RWPE1 (cell line): ENCODE results near the gene SKAP2.

Experiments
- CTCF ChIA-PET: fragments of 350-600 bp; sonication (Branson Sonifier 250); formaldehyde crosslinking; extraction: SDS; loops from one replicate; lab custom pipeline; 2021; lab: Yijun Ruan, JAX
- POLR2A ChIA-PET: fragments of 400-600 bp; formaldehyde crosslinking; extraction: SDS; loops from one replicate; lab custom pipeline; 2020; ENCODE audit warnings: antibody characterized with exemption; ENCODE audit not compliant: low non-redundant PET; lab: Yijun Ruan, JAX
- DNase-seq: peaks from one replicate; pipeline ENCODE4 v3.0.0; 2012; ENCODE audit warnings: low spot score
- H3K27ac ChIP-seq: fragments of 450-650 bp; 2 replicates; pipeline ENCODE4 v1.5.1; 2017
- TF ChIP-seq, protein P1 (sequence below): fragments of 450-650 bp; conservative IDR thresholded peaks from 2 replicates; pipeline ENCODE4 v1.5.1; 2017; ENCODE audit warnings: low read depth, mild to moderate bottlenecking

Gene SKAP2

DNA sequence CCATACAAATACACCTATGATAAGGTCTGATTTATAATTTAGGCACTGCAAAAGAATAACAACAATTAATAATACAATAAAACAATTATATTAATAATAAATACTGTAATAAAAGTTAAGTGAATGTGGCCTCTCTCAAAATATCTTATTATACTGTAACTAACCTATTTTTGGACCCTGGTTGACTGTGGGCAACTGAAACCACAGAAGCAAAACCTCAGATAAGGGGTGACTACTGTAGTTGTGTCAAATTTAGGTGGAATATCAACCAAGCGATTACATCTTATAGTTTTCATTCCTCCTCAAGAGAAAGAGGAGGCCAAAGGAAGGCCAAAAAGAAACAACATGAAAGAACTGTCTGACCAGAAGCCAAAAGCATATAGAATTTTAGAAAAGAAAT lies 103.9 kb downstream of the SKAP2 start:
- POLR2A ChIA-PET: no interaction called here

DNA sequence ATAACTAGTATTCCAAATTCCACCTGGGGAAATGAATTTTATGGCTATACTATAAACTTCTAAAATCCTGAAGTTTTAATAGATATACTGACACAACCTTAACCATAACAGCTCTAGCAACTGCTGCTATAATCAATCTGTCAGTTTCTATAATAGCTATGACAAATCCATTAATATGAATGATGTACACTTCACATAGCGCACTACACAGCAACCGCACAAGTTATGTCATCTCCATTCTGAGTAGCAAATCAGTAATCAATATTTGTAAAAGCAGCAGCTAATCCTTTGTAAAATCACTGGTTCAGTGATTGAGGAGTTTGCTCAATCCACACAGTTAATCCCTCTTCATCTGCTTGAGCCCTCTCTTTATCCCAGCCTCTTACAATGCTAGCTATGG lies 105.3 kb downstream of the SKAP2 start:
- CTCF ChIA-PET: no interaction called here
- POLR2A ChIA-PET: no interaction called here
- TF ChIP-seq, protein P1, sequence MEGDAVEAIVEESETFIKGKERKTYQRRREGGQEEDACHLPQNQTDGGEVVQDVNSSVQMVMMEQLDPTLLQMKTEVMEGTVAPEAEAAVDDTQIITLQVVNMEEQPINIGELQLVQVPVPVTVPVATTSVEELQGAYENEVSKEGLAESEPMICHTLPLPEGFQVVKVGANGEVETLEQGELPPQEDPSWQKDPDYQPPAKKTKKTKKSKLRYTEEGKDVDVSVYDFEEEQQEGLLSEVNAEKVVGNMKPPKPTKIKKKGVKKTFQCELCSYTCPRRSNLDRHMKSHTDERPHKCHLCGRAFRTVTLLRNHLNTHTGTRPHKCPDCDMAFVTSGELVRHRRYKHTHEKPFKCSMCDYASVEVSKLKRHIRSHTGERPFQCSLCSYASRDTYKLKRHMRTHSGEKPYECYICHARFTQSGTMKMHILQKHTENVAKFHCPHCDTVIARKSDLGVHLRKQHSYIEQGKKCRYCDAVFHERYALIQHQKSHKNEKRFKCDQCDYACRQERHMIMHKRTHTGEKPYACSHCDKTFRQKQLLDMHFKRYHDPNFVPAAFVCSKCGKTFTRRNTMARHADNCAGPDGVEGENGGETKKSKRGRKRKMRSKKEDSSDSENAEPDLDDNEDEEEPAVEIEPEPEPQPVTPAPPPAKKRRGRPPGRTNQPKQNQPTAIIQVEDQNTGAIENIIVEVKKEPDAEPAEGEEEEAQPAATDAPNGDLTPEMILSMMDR: no peak

More for the DNA sequence above, 103.9 kb downstream of the SKAP2 start:
- CTCF ChIA-PET: no interaction called here
- TF ChIP-seq, protein P1: no peak
- no peak overlapping the region for H3K27ac ChIP-seq
- no peak for DNase-seq

DNA sequence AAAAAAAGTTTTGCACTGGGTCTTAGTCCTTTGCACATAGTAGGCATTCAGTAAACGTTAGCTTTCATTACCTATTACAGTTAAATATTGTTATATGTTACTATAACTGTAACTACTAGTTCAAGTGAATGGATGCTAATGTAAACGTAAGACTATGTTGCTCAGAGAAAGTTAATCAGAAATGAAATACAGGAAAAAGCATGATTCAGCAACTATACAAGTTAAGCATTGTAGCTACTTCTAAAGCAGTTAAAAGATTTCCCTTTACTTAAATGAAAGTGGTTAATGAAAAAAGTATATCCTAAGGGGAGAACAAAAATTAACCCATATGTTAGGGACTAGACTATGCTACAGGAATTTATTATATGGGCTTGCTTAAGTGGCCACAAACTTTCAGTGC lies 121.2 kb downstream of the SKAP2 start:
- ChIA-PET CTCF (interaction anchor here (0.7 kb wide), 1 partner anchor 1254 kb away, joined by 3 read pairs; no protein-coding TSS in a partner anchor), POLR2A (no interaction called here)
- TF ChIP-seq, protein P1: no peak
- no peak for DNase-seq
- no peak overlapping the region for H3K27ac ChIP-seq

More for the DNA sequence above, 105.3 kb downstream of the SKAP2 start:
- no peak overlapping the region for H3K27ac ChIP-seq
- no peak for DNase-seq

DNA sequence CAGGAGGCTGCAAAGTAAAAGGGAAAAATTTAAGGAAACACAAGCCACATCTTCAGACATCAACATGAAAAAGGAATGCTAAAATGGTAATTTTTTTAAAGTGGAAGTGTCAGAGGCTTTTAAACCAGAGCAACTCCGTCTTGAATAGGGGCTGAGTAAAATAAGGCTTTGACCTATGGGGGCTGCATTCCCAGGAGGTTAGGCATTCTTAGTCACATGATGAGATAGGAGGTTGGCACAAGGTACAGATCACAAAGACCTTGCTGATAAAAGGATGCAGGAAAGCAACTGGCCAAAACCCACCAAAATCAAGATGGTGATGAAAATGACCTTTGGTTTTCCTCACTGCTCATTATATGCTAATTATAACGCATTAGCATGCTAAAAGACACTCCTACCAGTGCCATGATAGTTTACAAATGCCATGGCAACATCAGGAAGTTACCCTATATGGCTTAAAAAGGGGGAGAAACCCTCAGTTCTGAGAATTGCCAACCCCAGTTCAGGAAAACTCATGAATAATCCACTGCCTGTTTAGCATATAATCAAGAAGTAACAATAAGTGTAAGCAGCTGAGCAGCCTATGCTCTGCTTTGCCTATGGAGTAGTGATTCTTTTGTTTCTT lies 128.3 kb downstream of the SKAP2 start:
- TF ChIP-seq, protein P1: no peak
- H3K27ac ChIP-seq: no peak overlapping the region
- ChIA-PET CTCF (no interaction called here), POLR2A (no interaction called here)
- no peak for DNase-seq

DNA sequence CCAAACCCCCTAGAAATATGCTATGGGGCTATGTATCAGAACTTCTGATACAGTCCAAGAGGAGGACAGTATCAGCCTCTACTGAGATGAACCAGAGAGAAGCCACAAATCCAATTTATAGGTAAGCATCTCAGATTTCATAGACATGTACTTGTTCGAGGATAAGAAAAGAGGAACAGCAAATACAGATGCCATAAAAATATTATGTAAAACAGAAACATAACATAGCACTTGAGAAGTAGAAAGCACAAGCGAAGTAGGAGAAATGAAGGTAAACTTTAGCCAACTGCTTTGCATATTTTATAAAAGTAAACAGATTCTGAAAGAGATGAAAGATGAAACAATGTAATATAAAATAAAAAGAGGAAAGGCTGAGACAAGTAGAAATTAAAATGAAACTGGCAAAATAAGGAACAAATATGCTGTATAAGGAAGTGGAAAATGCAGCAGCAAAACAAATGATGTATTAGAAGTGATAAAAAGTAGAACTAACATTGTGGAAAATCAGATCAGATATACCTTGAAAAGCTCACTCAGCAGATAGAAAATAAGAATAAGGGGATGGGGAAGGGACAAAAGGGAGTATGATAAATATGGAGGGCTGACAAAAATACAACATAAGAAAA lies 135.1 kb downstream of the SKAP2 start:
- no peak overlapping the region for H3K27ac ChIP-seq
- ChIA-PET POLR2A (no interaction called here), CTCF (no interaction called here)
- TF ChIP-seq, protein P1: no peak
- no peak for DNase-seq

DNA sequence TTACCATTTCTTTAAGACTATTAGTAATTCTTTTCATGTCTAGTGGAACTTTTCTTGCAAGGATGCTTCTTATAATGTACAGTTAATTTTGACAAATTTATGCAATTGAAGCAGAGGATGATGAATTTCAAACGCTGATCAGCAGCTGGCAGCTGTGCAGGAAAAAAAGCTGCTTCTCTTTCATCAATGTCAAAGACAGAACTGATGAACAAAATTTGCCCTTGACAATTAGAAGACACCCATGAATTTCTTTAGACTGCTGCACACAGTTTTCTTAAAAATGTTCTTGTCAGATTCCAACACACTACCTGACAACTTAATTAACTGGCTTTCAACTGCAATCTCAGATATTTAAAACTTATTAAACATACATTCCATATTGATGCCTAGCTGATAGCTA lies 138.3 kb downstream of the SKAP2 start:
- no peak for DNase-seq
- CTCF ChIA-PET: no interaction called here
- TF ChIP-seq, protein P1: no peak
- H3K27ac ChIP-seq: no peak overlapping the region
- POLR2A ChIA-PET: no interaction called here
